MM.1S (cell line): ENCODE data around the gene SAA4.

Experiments
- EZH2 ChIP-seq: fragments of 300-600 bp; sonication (generic); optimal IDR thresholded peaks from 2 replicates; pipeline ENCODE3; 2017; ENCODE audit warnings: low read depth, mild to moderate bottlenecking, antibody characterized with exemption, low read length, mixed read lengths
- TF ChIP-seq, protein P1 (sequence below): fragments of 300-600 bp; sonication (generic); IDR thresholded peaks from 2 replicates; pipeline ENCODE4 v1.5.1; 2016; ENCODE audit warnings: antibody characterized with exemption, low read length, mixed read lengths

DNA sequence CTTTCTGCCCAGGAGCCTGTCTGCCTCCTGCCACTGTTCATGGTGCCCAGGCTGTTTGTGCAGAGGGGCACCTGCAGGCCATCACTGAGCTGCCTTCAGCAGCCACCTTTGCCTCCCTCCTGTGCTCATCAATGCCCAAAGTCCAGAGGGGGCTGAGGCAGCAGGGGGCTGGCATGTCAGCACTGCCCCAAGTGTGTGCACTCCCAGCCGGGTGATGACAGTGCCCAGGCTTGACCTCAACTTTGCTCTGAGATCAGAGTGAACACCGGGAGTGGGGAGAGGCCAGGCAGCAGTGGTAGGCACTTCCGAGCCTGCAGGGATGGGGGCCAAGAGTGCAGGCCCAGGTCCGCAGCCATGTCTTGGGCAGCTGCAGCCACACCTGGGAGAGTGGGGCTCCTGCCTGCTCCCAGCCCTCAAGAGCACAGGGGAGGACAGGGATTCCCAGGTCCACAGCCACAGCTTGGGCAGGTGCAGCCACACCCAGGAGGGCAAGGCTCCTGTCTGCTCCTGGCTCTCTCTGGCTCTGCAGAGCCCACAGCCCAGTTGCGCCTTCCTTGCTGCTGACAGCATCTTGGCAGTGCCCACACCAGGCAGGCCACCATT lies 15.2 kb downstream of the SAA4 start:
- TF ChIP-seq EZH2: no peak
- TF ChIP-seq, protein P1, sequence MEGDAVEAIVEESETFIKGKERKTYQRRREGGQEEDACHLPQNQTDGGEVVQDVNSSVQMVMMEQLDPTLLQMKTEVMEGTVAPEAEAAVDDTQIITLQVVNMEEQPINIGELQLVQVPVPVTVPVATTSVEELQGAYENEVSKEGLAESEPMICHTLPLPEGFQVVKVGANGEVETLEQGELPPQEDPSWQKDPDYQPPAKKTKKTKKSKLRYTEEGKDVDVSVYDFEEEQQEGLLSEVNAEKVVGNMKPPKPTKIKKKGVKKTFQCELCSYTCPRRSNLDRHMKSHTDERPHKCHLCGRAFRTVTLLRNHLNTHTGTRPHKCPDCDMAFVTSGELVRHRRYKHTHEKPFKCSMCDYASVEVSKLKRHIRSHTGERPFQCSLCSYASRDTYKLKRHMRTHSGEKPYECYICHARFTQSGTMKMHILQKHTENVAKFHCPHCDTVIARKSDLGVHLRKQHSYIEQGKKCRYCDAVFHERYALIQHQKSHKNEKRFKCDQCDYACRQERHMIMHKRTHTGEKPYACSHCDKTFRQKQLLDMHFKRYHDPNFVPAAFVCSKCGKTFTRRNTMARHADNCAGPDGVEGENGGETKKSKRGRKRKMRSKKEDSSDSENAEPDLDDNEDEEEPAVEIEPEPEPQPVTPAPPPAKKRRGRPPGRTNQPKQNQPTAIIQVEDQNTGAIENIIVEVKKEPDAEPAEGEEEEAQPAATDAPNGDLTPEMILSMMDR: no peak
